ENCODE data around the gene MTSS2. TPM values are rescaled to one million over a fixed set of nuclear protein-coding genes. Genes with fewer than 3 reads are reported as not detected.

The MTSS2 gene
- total RNA-seq, 1 experiment from 2014 or later, result 52.0 TPM

DNA sequence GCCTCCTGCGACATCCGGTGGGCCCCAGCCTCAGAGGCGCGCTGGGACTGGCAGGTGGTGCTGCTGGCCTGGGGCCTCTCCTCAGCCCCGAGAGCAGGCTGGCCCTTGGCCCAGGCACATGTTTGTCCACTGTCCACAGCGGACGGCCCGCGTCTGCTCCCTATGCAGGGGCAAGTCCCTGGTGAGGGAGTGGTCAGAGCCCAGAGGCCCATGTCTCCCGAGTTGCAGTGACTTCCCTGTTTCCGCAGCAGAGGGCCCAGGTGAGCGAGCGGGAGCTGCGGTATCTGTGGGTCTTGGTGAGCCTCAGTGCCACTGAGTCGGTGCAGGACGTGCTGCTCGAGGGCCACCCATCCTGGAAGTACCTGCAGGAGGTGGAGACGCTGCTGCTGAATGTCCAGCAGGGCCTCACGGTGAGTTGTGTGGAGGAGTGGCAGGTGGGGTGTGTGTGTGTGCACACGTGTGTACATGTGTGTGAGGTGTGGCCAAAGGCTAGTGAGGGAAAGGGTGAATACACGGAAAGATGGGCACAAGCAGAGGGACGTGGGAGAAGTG, 29.1 kb downstream of the MTSS2 start:
- TF ChIP-seq CTCF (conservative IDR thresholded peaks at IDR 0.05) (no peak), EZH2 (IDR thresholded peaks at IDR 0.05; ENCODE audit: low read depth) (no peak)
- Histone ChIP-seq H3K4me1 (replicated peaks; ENCODE audit: insufficient read depth) (peaks cover 18% of the 10 kb centered on the region), H3K27ac (no peak overlapping the region), H3K4me3 (no peak overlapping the region), H3K9me2 (ENCODE audit: insufficient read depth) (no peaks in the 10 kb centered on the region), H3K79me2 (ENCODE audit: low read depth) (no peaks in the 10 kb centered on the region), H4K20me1 (ENCODE audit: insufficient read depth) (no peaks in the 10 kb centered on the region), H3K27me3 (ENCODE audit: insufficient read depth, low read depth) (no peaks in the 10 kb centered on the region), H3K4me2 (no peak overlapping the region), H2AFZ (no peak overlapping the region), H3F3A (ENCODE audit: insufficient read depth, low read depth) (peaks cover 4% of the 10 kb centered on the region; the same call in 1 of the 2 replicates), H3K36me3 (ENCODE audit: low read depth) (no peaks in the 10 kb centered on the region), H3K9me3 (ENCODE audit: insufficient read depth, low read depth) (no peaks in the 10 kb centered on the region)
- intact Hi-C loops (cut with micrococcal nuclease; ENCODE audit: unreplicated experiment), result no loop called here
- CTCF ChIA-PET, result no interaction called here
- POLR2A ChIA-PET (ENCODE audit: unreplicated experiment), result no interaction called here
- no TSS peak for BruUV-seq (replicated peaks)
- DNase-seq, result no peak

DNA sequence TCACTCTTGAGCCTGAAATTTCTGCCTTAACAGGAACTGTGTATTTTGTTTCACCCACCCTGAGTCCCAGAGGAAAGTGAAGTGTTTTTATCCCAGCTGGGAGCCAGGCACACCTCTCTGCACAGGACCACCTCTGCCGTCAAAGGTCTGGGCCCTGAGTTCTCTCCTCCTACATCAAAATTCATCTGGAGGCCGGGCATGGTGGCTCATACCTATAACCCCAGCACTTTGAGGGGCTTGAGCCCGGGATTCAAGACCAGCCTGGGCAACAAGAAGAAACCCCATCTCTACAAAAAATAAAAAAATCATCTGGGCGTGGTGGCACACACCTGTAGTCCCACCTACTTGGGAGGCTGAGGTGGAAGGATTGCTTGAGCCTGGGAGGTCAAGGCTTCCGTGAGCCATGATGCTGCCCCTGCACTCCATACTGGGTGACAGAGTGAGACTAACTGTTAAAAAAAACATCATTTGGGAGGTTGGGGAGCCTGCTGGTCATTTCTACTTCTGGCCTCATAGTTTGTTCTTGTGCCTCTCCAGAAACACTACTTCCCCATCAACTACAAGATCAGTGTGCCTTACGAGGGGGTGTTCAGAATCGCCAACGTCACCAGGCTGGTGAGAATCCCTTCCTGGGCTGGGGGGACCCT, 29.7 kb downstream of the MTSS2 start:
- Histone ChIP-seq H3K4me3 (no peak overlapping the region), H3K27me3 (ENCODE audit: insufficient read depth, low read depth) (no peaks in the 10 kb centered on the region), H3K36me3 (ENCODE audit: low read depth) (no peaks in the 10 kb centered on the region), H2AFZ (no peak overlapping the region), H3K4me1 (replicated peaks; ENCODE audit: insufficient read depth) (peaks cover 24% of the 10 kb centered on the region), H3K9me3 (ENCODE audit: insufficient read depth, low read depth) (no peaks in the 10 kb centered on the region), H3K9me2 (ENCODE audit: insufficient read depth) (no peaks in the 10 kb centered on the region), H3K79me2 (ENCODE audit: low read depth) (no peaks in the 10 kb centered on the region), H3K27ac (no peak overlapping the region), H3F3A (ENCODE audit: insufficient read depth, low read depth) (0 out of 2 replicates have a peak, but pooled peaks cover 4% of the 10 kb centered on the region), H4K20me1 (ENCODE audit: insufficient read depth) (no peaks in the 10 kb centered on the region), H3K4me2 (no peak overlapping the region)
- POLR2A ChIA-PET (ENCODE audit: unreplicated experiment), result no interaction called here
- CTCF ChIA-PET, result no interaction called here
- intact Hi-C loops (cut with micrococcal nuclease; ENCODE audit: unreplicated experiment), result no loop called here
- no peak for DNase-seq
- BruUV-seq (replicated peaks), result no TSS peak
- no peak for TF ChIP-seq EZH2 (IDR thresholded peaks at IDR 0.05; ENCODE audit: low read depth)
- no peak for TF ChIP-seq CTCF (conservative IDR thresholded peaks at IDR 0.05)

DNA sequence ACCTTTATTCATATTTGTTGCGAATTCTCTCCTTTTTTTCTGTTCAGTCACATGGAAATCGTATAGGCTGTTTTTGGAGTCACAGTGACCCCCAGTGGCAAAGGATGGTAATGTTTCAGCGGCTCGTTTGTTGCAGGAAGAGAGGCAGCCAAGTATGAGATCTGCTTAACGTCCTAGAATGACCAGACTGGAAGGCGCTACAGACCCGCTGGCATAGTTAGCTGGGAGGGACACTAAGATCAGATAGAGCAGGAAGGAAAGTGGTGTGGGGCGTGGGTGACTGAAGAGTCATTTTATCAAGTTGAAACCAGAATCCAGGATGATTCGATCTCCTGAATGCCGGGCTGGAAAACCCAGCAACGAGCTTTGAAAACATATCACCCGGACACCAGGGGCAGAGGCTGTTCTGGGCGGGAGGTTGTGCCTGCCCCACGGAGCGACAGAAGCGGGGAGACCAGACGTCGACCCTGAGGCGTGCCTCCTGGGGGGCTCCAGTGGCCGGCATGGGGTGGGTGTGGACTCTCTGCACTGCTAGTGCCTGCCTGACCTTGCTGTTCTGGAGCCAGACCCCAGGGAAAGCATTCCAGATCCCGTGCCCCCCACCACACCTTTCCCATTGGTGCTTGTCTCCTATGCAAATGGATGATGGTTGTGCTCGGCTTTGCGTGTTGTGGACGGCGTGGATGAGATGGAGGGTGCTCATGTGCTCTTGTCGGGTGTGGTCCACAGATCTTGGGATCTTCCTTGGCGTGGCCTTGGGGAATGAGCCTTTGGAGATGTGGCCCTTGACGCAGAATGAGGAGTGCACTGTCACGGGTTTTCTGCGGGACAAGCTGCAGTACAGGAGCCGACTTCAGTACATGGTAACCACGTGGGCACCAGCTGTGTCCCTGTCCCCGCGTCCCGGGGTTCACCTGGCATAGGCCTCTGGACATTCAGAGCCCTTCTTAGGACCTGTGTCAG, 31.8 kb downstream of the MTSS2 start:
- Histone ChIP-seq H3K79me2 (ENCODE audit: low read depth) (no peaks in the 10 kb centered on the region), H4K20me1 (ENCODE audit: insufficient read depth) (no peaks in the 10 kb centered on the region), H3K36me3 (ENCODE audit: low read depth) (no peaks in the 10 kb centered on the region), H3K4me3 (peak overlapping the region; percentile 33; the same call in 1 of the 2 replicates), H3K4me1 (replicated peaks; ENCODE audit: insufficient read depth) (peaks cover 25% of the 10 kb centered on the region), H3K4me2 (peak overlapping the region; percentile 74), H3K27ac (no peak overlapping the region), H3F3A (ENCODE audit: insufficient read depth, low read depth) (0 out of 2 replicates have a peak, but pooled peaks cover 4% of the 10 kb centered on the region), H2AFZ (peak overlapping the region; percentile 76), H3K9me3 (ENCODE audit: insufficient read depth, low read depth) (no peaks in the 10 kb centered on the region), H3K9me2 (ENCODE audit: insufficient read depth) (no peaks in the 10 kb centered on the region), H3K27me3 (ENCODE audit: insufficient read depth, low read depth) (no peaks in the 10 kb centered on the region)
- no TSS peak for BruUV-seq (replicated peaks)
- ChIA-PET CTCF (interaction anchor here (0.5 to 1.6 kb wide), 9 partner anchors 12 to 366 kb away, joined by 3 to 14 read pairs (median 5); no protein-coding TSS in a partner anchor), POLR2A (ENCODE audit: unreplicated experiment) (no interaction called here)
- intact Hi-C loops (cut with micrococcal nuclease; ENCODE audit: unreplicated experiment), result loop anchor here (1.0 to 5.0 kb wide), 4 partner anchors 92 to 283 kb away; no protein-coding TSS in a partner anchor
- peak; percentile 59 to 87 for DNase-seq
- no peak for TF ChIP-seq EZH2 (IDR thresholded peaks at IDR 0.05; ENCODE audit: low read depth)
- TF ChIP-seq CTCF (conservative IDR thresholded peaks at IDR 0.05), result peak; percentile 94

Data from PC-9 (cell line).